Stimulated activated CD4-positive, alpha-beta T cell treated with anti-CD3 and anti-CD28 coated beads, TNF-alpha, amount 100 ng/mL, for 1 hour (primary cell): ENCODE data around the gene SEPTIN2.
"Not testable (repeated sequence)": the region's sequence is repeated elsewhere in the genome, so short reads cannot be mapped to it uniquely, and the experiment has no call there.

Source experiments
- DNase-seq, 3 donors: peaks; one replicate each; pipeline ENCODE4 v3.0.0-alpha.2; 2020; ENCODE audit warnings: low read depth in 3 of 3, low spot score in 1 of 3

Gene SEPTIN2

GRCh38 chr2:241379481-241380480 is 64.1 kb downstream of the SEPTIN2 start:
- no peak for DNase-seq

- no peak for DNase-seq
Observed at GRCh38 chr2:241381872-241382271, 66.1 kb downstream of the SEPTIN2 start.

- DNase-seq = not testable (repeated sequence)
Observed at GRCh38 chr2:241385450-241385849, 69.7 kb downstream of the SEPTIN2 start.

- no peak for DNase-seq
Observed at GRCh38 chr2:241386519-241386918, 70.8 kb downstream of the SEPTIN2 start.

- no peak for DNase-seq
Observed at GRCh38 chr2:241389697-241390096, 74.0 kb downstream of the SEPTIN2 start.

GRCh38 chr2:241390301-241391206 is 74.8 kb downstream of the SEPTIN2 start:
- no peak for DNase-seq

GRCh38 chr2:241391892-241392665 is 76.4 kb downstream of the SEPTIN2 start:
- DNase-seq = no peak

GRCh38 chr2:241392753-241393152 is 77.0 kb downstream of the SEPTIN2 start:
- DNase-seq = not testable (repeated sequence)

GRCh38 chr2:241393524-241394196 is 77.9 kb downstream of the SEPTIN2 start:
- no peak for DNase-seq

GRCh38 chr2:241396809-241397208 is 81.1 kb downstream of the SEPTIN2 start:
- DNase-seq = not testable (repeated sequence)

- DNase-seq = no peak
Observed at GRCh38 chr2:241399941-241400922, 84.5 kb downstream of the SEPTIN2 start.
